Common myeloid progenitor, CD34-positive (primary cell): Measurements from ENCODE around the gene SLC2A5.

Source experiments
- CTCF ChIA-PET: fragments of 350-600 bp; sonication (Branson Sonifier 250); formaldehyde crosslinking; loops from one replicate; lab custom pipeline; 2021; ENCODE audit warnings: antibody characterized with exemption; lab: Charles Lee
- POLR2A ChIA-PET: fragments of 350-600 bp; sonication (Branson Sonifier 250); formaldehyde crosslinking; loops from one replicate; lab custom pipeline; 2021; ENCODE audit warnings: antibody characterized with exemption; lab: Charles Lee
- DNase-seq, 3 donors: peaks; one replicate each; pipeline versions ENCODE4 v3.0.0 to v3.0.0-alpha.2; 2013
- H3K27ac ChIP-seq, 2 experiments: 1 replicate in 1 of 2; 2 replicates in 1 of 2; pipeline ENCODE4 v1.7.0; 2013; ENCODE audit warnings: inconsistent platforms in 2 of 2, low read length in 2 of 2, mild to moderate bottlenecking in 2 of 2, low read depth in 1 of 2, moderate library complexity in 1 of 2; ENCODE audit not compliant: severe bottlenecking in 2 of 2, insufficient read depth in 1 of 2, poor library complexity in 1 of 2
- H3K27me3 ChIP-seq, 5 experiments: replicated peaks in 2 of 5; 1 replicate in 3 of 5; 2 replicates in 2 of 5; pipeline versions ENCODE4 v1.6.1 to v1.7.0; 2013; ENCODE audit warnings: low read length in 4 of 5, mild to moderate bottlenecking in 2 of 5, moderate library complexity in 2 of 5, inconsistent platforms in 1 of 5; ENCODE audit not compliant: insufficient read depth in 5 of 5, control insufficient read depth in 4 of 5
- H3K36me3 ChIP-seq, 4 experiments: 1 replicate in 2 of 4; 2 replicates in 2 of 4; pipeline versions ENCODE4 v1.6.1 to v1.7.0; 2013; ENCODE audit warnings: low read length in 3 of 4, control low read depth in 1 of 4, mild to moderate bottlenecking in 1 of 4; ENCODE audit not compliant: control insufficient read depth in 4 of 4, insufficient read depth in 4 of 4
- H3K4me1 ChIP-seq, 4 experiments: 1 replicate in 3 of 4; 2 replicates in 1 of 4; pipeline versions ENCODE4 v1.6.1 to v1.7.1; 2013; ENCODE audit warnings: low read length in 3 of 4, mild to moderate bottlenecking in 3 of 4, control low read depth in 1 of 4, inconsistent platforms in 1 of 4, moderate library complexity in 1 of 4; ENCODE audit not compliant: control insufficient read depth in 4 of 4, insufficient read depth in 4 of 4; ENCODE audit errors: control extremely low read depth in 1 of 4
- H3K4me3 ChIP-seq, 7 experiments: 1 replicate in 4 of 7; 2 replicates in 3 of 7; pipeline versions ENCODE4 v1.5.1 to v1.7.0; 2013; ENCODE audit warnings: mild to moderate bottlenecking in 7 of 7, low read length in 6 of 7, moderate library complexity in 6 of 7, inconsistent platforms in 2 of 7, low read depth in 2 of 7, control low read depth in 1 of 7; ENCODE audit not compliant: insufficient read depth in 4 of 7, control insufficient read depth in 1 of 7; ENCODE audit errors: extremely low read depth in 1 of 7
- H3K9me3 ChIP-seq, 5 experiments: 1 replicate in 4 of 5; 2 replicates in 1 of 5; pipeline versions ENCODE4 v1.6.1 to v1.7.1; 2013; ENCODE audit warnings: low read length in 4 of 5, mild to moderate bottlenecking in 2 of 5, inconsistent platforms in 1 of 5, low read depth in 1 of 5, moderate library complexity in 1 of 5; ENCODE audit not compliant: control insufficient read depth in 4 of 5, insufficient read depth in 2 of 5; ENCODE audit errors: control extremely low read depth in 1 of 5
- WGBS: methylation state at CpG from one replicate; pipeline ENCODE4 v1.1.5; 2013; ENCODE audit not compliant: insufficient coverage; 5-methylcytosine and 5-hydroxymethylcytosine counted together

The SLC2A5 gene

GRCh38 chr1:9093581-9093980 is 24.1 kb upstream of the SLC2A5 start:
- H3K27ac ChIP-seq, result peak overlapping the region in 1 of 2 experiments; percentile 39
- peaks cover 2 to 17% (median 16%) of the 10 kb centered on the region in 4 experiments for H3K4me1 ChIP-seq
- no peaks in the 10 kb centered on the region for H3K36me3 ChIP-seq
- H3K27me3 ChIP-seq, result no peaks in the 10 kb centered on the region
- CTCF ChIA-PET, result interaction anchor here (1.2 to 2.7 kb wide), 5 partner anchors 9 to 89 kb away, joined by 3 to 7 read pairs (median 6); no protein-coding TSS in a partner anchor
- peak in 2 of 3 donors; percentile 34 to 48 for DNase-seq
- H3K9me3 ChIP-seq, result peaks cover 0 to 10% (median 4%) of the 10 kb centered on the region in 5 experiments
- POLR2A ChIA-PET, result no interaction called here
- H3K4me3 ChIP-seq, result peak overlapping the region in 2 of 7 experiments; percentile 37 to 40
- 14% methylated on average over 6 of the region's 6 CpGs for WGBS

DNA sequence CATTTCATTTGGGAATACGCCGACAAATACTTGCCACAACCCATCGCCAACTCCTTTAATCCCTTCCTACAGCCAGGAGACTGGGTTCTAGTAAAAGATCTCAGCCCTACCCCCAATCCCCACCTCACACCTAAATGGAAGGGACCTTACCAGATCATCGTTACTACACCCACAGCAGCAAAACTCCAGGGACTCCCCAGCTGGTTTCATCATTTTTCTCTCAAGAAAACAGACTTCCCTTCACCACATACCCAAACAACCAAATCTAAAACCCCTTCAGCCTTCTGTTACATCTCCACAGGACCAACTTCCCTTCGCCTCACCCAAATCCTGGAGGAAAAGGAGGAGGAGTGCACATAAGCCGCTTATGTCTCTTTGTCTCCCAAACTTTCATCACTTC is 23.7 kb upstream of the SLC2A5 start:
- Histone ChIP-seq H3K27ac (no peak overlapping the region), H3K36me3 (no peaks in the 10 kb centered on the region), H3K4me1 (peaks cover 2 to 17% (median 16%) of the 10 kb centered on the region in 4 experiments), H3K9me3 (peaks cover 0 to 10% (median 4%) of the 10 kb centered on the region in 5 experiments), H3K4me3 (peak overlapping the region in 1 of 7 experiments; percentile 40), H3K27me3 (no peaks in the 10 kb centered on the region)
- ChIA-PET POLR2A (interaction anchor here (1.5 kb wide), 1 partner anchor 11 kb away, joined by 3 read pairs; no protein-coding TSS in a partner anchor), CTCF (interaction anchor here (0.7 to 2.7 kb wide), 7 partner anchors 8 to 89 kb away, joined by 3 to 7 read pairs (median 3); no protein-coding TSS in a partner anchor)
- DNase-seq, result no peak
- WGBS, result 96% methylated on average over 4 of the region's 6 CpGs

- Histone ChIP-seq H3K36me3 (no peaks in the 10 kb centered on the region), H3K4me1 (peaks cover 12 to 40% (median 33%) of the 10 kb centered on the region in 4 experiments), H3K27me3 (no peaks in the 10 kb centered on the region), H3K4me3 (no peak overlapping the region), H3K27ac (no peak overlapping the region), H3K9me3 (peaks cover 0 to 5% (median 0%) of the 10 kb centered on the region in 5 experiments)
- POLR2A ChIA-PET, result no interaction called here
- CTCF ChIA-PET, result interaction anchor here (1.3 kb wide), 1 partner anchor 14 kb away, joined by 3 read pairs; no protein-coding TSS in a partner anchor
- 90% methylated on average over 4 of the region's 4 CpGs for WGBS
- DNase-seq, result no peak
Observed at GRCh38 chr1:9088807-9089206, 19.4 kb upstream of the SLC2A5 start.

- Histone ChIP-seq H3K4me3 (no peak overlapping the region), H3K27me3 (no peaks in the 10 kb centered on the region), H3K4me1 (peaks cover 14 to 38% (median 33%) of the 10 kb centered on the region in 4 experiments), H3K27ac (no peak overlapping the region), H3K36me3 (no peaks in the 10 kb centered on the region), H3K9me3 (peaks cover 0 to 5% (median 0%) of the 10 kb centered on the region in 5 experiments)
- WGBS, result 96% methylated on average over 8 of the region's 12 CpGs
- ChIA-PET CTCF (interaction anchor here (1.3 kb wide), 1 partner anchor 13 kb away, joined by 3 read pairs; no protein-coding TSS in a partner anchor), POLR2A (no interaction called here)
- no peak for DNase-seq
Observed at GRCh38 chr1:9087411-9088125, 18.1 kb upstream of the SLC2A5 start.

DNA sequence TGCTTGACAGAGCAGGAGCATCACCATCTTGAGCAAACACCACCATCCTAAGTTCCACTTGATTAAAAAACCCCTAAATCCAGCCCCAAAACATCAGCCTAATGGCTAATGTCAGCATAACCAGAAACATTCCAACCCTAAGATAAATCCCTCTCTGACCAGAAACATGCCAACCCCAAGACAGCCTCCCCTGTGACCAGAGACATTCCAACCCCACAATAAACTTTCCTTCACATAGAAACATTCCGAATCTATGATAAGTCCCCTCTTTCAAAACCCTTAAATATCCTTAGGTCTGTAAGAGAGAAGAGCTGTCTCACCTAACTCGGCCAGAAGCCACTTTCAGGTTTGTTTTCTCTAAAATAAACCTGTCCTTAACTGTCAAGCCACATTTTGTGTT is 17.4 kb upstream of the SLC2A5 start:
- no peak for DNase-seq
- Histone ChIP-seq H3K9me3 (peaks cover 0 to 5% (median 0%) of the 10 kb centered on the region in 5 experiments), H3K27me3 (no peaks in the 10 kb centered on the region), H3K4me3 (no peak overlapping the region), H3K36me3 (no peaks in the 10 kb centered on the region), H3K4me1 (peaks cover 18 to 45% (median 40%) of the 10 kb centered on the region in 4 experiments), H3K27ac (no peak overlapping the region)
- CTCF ChIA-PET, result no interaction called here
- WGBS, result 100% methylated on average over 1 of the region's 2 CpGs
- POLR2A ChIA-PET, result no interaction called here

DNA sequence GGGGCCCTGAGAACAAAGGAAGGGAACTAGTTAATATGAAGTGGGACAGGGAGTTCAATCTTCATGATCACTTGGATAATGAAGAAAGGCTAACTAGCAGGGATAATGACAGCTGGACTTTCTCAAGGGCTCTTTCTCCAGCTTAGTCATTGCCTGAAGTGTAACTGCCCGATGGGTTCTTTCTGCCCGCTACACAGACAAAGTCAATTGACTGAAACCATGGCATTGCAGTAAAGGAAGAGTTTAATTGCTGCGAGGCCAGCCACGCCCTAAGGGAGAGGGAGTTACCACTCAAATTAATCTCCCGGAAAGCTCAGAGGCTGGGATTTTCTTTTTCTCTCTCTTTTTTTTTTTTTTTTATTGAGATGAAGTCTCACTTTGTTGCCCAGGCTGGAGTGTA is 16.6 kb upstream of the SLC2A5 start:
- DNase-seq, result no peak
- ChIA-PET POLR2A (no interaction called here), CTCF (interaction anchor here (0.8 to 4.5 kb wide), 4 partner anchors 11 to 21 kb away, joined by 3 to 27 read pairs (median 10); no protein-coding TSS in a partner anchor)
- peaks cover 20 to 48% (median 41%) of the 10 kb centered on the region in 4 experiments for H3K4me1 ChIP-seq
- H3K4me3 ChIP-seq, result no peak overlapping the region
- peaks cover 0 to 5% (median 0%) of the 10 kb centered on the region in 5 experiments for H3K9me3 ChIP-seq
- WGBS, result 93% methylated on average over 3 of the region's 5 CpGs
- no peaks in the 10 kb centered on the region for H3K27me3 ChIP-seq
- H3K36me3 ChIP-seq, result no peaks in the 10 kb centered on the region
- H3K27ac ChIP-seq, result no peak overlapping the region
